ENCODE results near the gene ATP5MG.
"Not testable (repeated sequence)": the region's sequence is repeated elsewhere in the genome, so short reads cannot be mapped to it uniquely, and the experiment has no call there.

The ATP5MG gene

DNA sequence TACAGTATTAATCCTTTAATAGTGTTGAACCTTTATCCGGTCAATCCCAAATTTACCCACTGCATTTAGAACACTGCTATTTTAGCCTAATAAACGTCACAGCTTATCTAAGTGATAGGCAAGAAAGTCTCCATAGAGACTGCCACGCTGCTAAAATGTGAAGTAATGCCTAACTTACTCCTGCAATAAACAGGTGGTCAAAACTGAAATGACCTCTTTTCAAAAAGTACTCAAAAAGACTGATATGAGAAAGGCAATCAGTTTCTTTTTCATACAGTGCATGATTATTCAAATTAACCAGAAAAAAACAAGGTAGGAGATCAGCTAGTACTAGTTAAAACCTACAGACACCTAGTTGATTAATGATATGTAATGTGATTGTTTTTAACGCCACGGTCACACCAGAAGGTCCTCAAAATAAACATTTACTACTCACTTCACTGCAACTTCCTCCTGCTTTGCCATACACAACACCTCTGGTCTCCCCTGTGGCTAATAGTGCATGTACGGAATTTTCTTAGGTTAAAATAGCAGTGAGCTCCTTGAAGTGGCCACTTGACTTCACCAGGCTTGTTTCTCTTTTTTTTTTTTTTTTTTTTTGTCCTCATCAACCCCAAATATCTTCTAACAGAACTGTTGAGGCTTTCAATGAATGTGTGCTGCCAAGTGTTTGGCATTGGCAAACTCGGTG, 8.8 kb downstream of the ATP5MG start:
- FAIRE-seq: no peak

- FAIRE-seq: no peak
Measured at GRCh38 chr11:118411530-118411929, 10.1 kb downstream of the ATP5MG start.

DNA sequence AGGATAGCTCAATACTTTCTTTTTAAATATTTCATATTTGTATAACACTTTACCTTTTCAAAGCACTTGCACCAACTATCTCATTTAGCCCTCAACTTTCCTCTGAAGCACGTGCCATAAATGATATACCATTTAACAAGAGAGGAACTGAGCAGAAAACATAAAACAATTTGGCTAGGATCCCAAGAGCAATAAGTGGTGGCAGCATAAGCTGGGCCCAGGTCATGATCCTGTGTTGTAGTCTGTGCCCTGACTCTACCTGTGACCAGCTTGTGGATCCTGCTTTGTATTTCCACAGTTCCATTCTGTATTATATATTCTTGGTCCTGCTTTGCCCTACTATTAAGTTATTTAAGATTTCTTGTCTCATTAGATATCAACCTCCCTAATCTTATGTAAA, 11.5 kb downstream of the ATP5MG start:
- FAIRE-seq: no peak

GRCh38 chr11:118415062-118415738, 13.8 kb downstream of the ATP5MG start:
- FAIRE-seq: no peak

DNA sequence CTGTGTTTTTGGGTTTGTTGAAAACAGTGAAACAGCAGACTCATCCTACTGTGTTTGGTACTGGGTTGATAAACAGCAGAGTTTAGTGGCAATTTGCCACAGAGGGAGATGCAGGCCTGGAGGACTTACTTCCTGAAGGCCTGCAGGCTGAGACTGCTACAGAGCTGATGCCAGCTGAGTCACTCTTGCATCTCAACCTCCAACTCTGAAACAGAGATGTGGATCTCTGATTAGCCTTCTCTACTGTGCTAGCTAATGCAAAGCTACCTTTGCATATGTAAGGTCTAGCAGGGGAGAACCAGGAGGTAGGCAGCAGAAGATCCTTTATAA, 14.3 kb downstream of the ATP5MG start:
- FAIRE-seq: no peak

- FAIRE-seq: not testable (repeated sequence)
Measured at GRCh38 chr11:118416900-118417299, 15.5 kb downstream of the ATP5MG start.

DNA sequence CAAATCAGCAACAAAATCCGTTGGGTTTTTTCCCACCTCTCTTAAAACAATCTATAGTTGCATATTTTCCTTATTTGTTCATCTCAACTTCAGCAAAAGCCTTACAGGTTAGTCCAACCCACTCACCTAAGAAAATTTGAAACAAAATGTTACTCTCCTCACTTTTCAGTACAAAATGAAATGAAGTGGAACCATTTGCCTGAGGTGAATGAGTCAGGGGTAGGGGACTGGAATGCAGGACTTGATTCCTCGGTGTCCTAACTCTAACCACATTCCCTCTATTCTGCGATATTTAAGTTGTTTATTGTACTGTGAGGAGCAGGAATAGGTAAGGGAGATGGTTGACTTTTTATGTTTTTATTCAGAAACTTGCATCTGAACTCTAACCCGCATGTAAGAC, 16.4 kb downstream of the ATP5MG start:
- no peak for FAIRE-seq

GRCh38 chr11:118418766-118419165, 17.4 kb downstream of the ATP5MG start:
- FAIRE-seq: no peak

DNA sequence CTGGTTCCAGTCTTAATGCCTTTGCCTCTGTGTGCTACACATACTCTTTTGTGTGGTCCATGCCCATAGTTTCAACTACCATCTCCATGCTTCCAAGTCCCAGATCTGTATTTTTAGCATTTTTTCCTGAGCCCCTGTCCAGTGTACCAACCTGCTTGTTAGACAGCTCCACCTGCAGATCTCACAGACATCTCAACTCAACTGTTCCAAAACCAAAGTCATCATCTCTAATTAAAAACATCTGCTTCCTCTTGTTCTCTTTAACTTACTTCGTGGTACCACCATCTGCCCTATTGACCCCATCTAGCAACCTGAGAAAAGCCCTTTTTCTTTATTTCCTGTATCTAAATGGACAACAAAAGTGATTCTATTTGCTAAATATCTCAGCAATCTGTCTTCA, 26.3 kb downstream of the ATP5MG start:
- FAIRE-seq: no peak

GRCh38 chr11:118430956-118431355, 29.6 kb downstream of the ATP5MG start:
- FAIRE-seq: no peak

- FAIRE-seq: no peak
Measured at GRCh38 chr11:118434123-118434552, 32.7 kb downstream of the ATP5MG start.

- FAIRE-seq: no peak
Measured at GRCh38 chr11:118434553-118435289, 33.3 kb downstream of the ATP5MG start.

DNA sequence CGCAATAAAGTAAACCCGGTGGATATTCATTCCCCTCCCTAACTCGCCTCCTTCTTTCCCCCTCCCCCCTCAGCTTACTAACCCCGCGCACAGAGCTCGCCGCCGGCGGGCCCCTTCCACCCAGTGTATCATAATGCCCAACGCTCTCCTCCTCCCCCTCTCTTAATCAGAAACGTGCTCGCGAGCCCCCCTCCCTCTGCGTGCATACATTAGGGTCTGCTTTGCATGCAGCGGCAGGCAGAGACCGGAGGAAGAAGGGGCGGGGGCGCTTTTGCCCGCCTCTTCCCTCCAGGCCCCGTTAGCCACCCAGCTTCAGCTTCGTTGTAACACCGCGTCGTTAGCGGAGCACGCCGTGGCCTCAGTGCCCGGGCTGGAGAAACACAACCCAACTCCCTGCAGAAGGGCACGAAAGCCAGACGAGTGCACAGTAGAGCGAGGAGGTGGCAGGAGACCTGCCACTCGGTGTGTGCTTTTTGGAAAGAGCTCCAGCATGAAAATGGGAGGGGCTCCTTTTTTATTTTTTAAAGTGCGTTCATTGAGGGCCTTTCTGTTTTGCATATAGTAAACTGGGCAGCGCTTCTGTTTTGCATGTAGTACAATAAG, 34.0 kb downstream of the ATP5MG start:
- no peak for FAIRE-seq

DNA sequence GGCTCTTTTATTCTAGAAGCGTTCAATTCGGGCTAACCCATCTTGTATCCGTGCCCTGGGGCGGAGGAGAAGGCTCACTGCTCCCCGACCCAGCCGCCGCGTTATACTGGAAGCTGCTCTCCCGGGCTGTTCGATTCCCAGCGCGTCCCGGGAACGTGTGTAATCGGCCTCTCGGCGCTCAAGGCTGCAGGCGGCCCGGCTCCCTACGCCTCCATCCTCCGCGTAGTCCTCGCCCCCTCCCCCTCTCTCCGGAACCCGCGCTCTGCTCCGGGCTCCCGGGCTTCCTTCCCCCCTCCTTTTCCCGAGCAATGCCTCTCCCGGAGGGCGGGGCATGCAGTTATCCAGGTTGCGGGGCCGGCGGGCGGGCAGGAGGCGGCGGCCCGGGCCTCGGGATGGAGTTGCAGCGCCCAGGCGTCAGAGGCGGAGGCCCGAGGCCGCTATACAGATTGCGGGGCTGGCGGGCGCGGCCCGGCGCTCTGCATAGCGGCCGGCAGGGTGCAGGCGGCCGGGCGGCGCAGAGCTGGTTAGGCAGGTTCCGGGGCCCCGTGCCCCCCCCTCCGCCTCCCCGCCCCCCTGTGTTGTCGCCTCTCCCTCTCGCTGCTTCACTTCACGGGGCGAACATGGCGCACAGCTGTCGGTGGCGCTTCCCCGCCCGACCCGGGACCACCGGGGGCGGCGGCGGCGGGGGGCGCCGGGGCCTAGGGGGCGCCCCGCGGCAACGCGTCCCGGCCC, 34.7 kb downstream of the ATP5MG start, which contains the start of gene KMT2A:
Gene KMT2A (plus strand): TSS at position 600 of the 732 bp plus-strand sequence. CDS start 21 bp downstream, at position 621.
- FAIRE-seq: no peak

- FAIRE-seq: no peak
Measured at GRCh38 chr11:118436639-118437207, 35.3 kb downstream of the ATP5MG start.

GRCh38 chr11:118437208-118438125, 36.1 kb downstream of the ATP5MG start:
- no peak for FAIRE-seq

- no peak for FAIRE-seq
Measured at GRCh38 chr11:118438314-118438931, 37.0 kb downstream of the ATP5MG start.

GRCh38 chr11:118439646-118440045, 38.2 kb downstream of the ATP5MG start:
- FAIRE-seq: no peak

GRCh38 chr11:118441770-118442275, 40.4 kb downstream of the ATP5MG start:
- no peak for FAIRE-seq

DNA sequence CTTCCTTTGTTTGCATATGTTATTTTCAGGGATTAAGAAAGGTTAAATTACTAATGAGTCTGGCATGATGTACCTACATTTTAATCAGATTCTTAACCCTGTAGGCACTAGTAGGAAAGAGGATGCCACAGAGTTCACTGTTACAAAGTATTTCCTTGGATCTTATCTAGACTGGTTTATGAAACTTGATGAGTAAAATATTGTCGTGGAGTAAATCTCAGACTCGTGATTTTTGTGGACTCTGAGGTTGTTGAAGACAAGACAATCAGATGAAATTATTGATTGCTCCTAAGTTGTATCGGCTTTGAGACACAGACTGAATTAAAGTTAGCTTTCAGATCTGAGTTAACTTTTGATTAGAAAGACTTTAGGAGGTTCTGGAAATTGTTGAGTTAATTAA, 40.9 kb downstream of the ATP5MG start:
- FAIRE-seq: no peak
